H1 (cell line): ENCODE measurements around the gene CFAP161. TPM values are rescaled to one million over a fixed set of nuclear protein-coding genes. Genes with fewer than 3 reads are reported as not detected.

Experiments used
- BRCA1 ChIP-seq: IDR thresholded peaks from 2 replicates; pipeline ENCODE4 v1.6.1; 2012; ENCODE audit warnings: low read depth, low read length, improper control_type of control experiment
- EZH2 ChIP-seq: fragments of 200-600 bp; sonication (generic); IDR thresholded peaks from 2 replicates; pipeline ENCODE4 v1.7.1; 2012; ENCODE audit warnings: low read depth, mild to moderate bottlenecking, moderate library complexity, low read length, inconsistent platforms; ENCODE audit not compliant: severe bottlenecking
- RBBP5 ChIP-seq: IDR thresholded peaks from 2 replicates; pipeline ENCODE4 v1.7.1; 2012; ENCODE audit warnings: low read depth, mild to moderate bottlenecking, inconsistent platforms, low read length, moderate library complexity, borderline replicate concordance
- RFX5 ChIP-seq: IDR thresholded peaks from 2 replicates; pipeline ENCODE4 v1.6.1; 2011; ENCODE audit warnings: low read depth, low read length, improper control_type of control experiment, borderline replicate concordance
- SAP30 ChIP-seq: fragments of 300-600 bp; sonication (generic); IDR thresholded peaks from 2 replicates; pipeline ENCODE4 v1.7.1; 2012; ENCODE audit warnings: low read length, moderate library complexity, mild to moderate bottlenecking, inconsistent platforms; ENCODE audit not compliant: insufficient read depth, insufficient replicate concordance
- SIRT6 ChIP-seq: IDR thresholded peaks from one replicate; pipeline ENCODE4 v1.7.1; 2012; ENCODE audit warnings: low read length, inconsistent platforms
- ZNF274 ChIP-seq: IDR thresholded peaks from 2 replicates; pipeline ENCODE4 v1.7.0; 2012; ENCODE audit warnings: low read length, borderline replicate concordance; ENCODE audit errors: extremely low read depth
- polyA plus RNA-seq, 7 experiments: library from polyadenylated mRNA; depleted of rRNA in 3 of 7; stranded (reverse) in 5 of 7; unstranded in 2 of 7; fragments of >200 nt in 5 of 7; fragments of 200-250 nt in 2 of 7; gene quantifications; 1 replicate in 5 of 7; 2 replicates in 1 of 7; 4 replicates in 1 of 7; pipeline versions ENCODE4 v1.2.1 to v1.2.3, GENCODE V29; 2011 to 2013; ENCODE audit warnings: missing spikeins in 2 of 7, mixed read lengths in 2 of 7
- total RNA-seq: library from RNA; stranded (reverse); fragmentation: NEBNext Ultra II Directional; extraction: Animal tissue kit (Norgen Biotek cat#: 25700); gene quantifications from 2 replicates; pipeline ENCODE4 v1.2.1, GENCODE V29; 2021

The CFAP161 gene
- total and polyA plus RNA-seq, 2 of the 8 experiments (the other 6 are each of a cell fraction or from before 2014, with no cell fraction given), result 0.05 TPM; not detected in 1

- no peak for TF ChIP-seq ZNF274
- TF ChIP-seq BRCA1, result no peak
- TF ChIP-seq SIRT6, result no peak
- no peak for TF ChIP-seq SAP30
- no peak for TF ChIP-seq RBBP5
- no peak for TF ChIP-seq EZH2
- no peak for TF ChIP-seq RFX5
These were observed 61.3 kb downstream of the CFAP161 start (continued) for GRCh38 chr15:81195339-81195864.
